Central memory CD8-positive, alpha-beta T cell (primary cell): Measurements from ENCODE around the gene SHISA3.
A peak's percentile ranks its signal among the peaks of the same experiment; 100 is the strongest.

ENCODE experiments used
- ATAC-seq: fragments of 150-1000 bp; cut with Tn5 transposase; replicated peaks from 2 replicates; pipeline ENCODE4 v1.10.0; 2022; ENCODE audit warnings: mild to moderate bottlenecking, moderate FRiP score, moderate number of reproducible peaks; ENCODE audit not compliant: poor library complexity, severe bottlenecking; ENCODE audit errors: extremely low read depth
- DNase-seq, 2 donors: peaks; one replicate each; pipeline ENCODE4 v3.0.0; 2021; ENCODE audit warnings: low spot score in 2 of 2
- H3K27ac Mint-ChIP-seq: one replicate; pipeline ENCODE4 v1.8.0; 2022; ENCODE audit warnings: low read depth, mild to moderate bottlenecking, moderate library complexity, mixed read lengths
- H3K27me3 Mint-ChIP-seq: one replicate; pipeline ENCODE4 v1.8.0; 2022; ENCODE audit warnings: mixed read lengths
- H3K36me3 Mint-ChIP-seq: one replicate; pipeline ENCODE4 v1.8.0; 2022; ENCODE audit warnings: mild to moderate bottlenecking, moderate library complexity, mixed read lengths; ENCODE audit not compliant: insufficient read depth
- H3K4me1 Mint-ChIP-seq: one replicate; pipeline ENCODE4 v1.8.0; 2022; ENCODE audit warnings: mixed read lengths
- H3K4me3 Mint-ChIP-seq: one replicate; pipeline ENCODE4 v1.8.0; 2022; ENCODE audit warnings: mild to moderate bottlenecking, moderate library complexity, mixed read lengths
- H3K9me3 Mint-ChIP-seq: one replicate; pipeline ENCODE4 v1.8.0; 2022; ENCODE audit warnings: mixed read lengths

SHISA3 gene

GRCh38 chr4:42397635-42398170, 415 bp downstream of the SHISA3 start:
- DNase-seq (no peak), ATAC-seq (no peak)
- Mint-ChIP-seq H3K9me3 (no peaks in the 10 kb centered on the region), H3K4me3 (peak overlapping the region; percentile 77), H3K4me1 (peaks cover 35% of the 10 kb centered on the region), H3K36me3 (no peaks in the 10 kb centered on the region), H3K27me3 (peaks cover 67% of the 10 kb centered on the region), H3K27ac (no peak overlapping the region)

DNA sequence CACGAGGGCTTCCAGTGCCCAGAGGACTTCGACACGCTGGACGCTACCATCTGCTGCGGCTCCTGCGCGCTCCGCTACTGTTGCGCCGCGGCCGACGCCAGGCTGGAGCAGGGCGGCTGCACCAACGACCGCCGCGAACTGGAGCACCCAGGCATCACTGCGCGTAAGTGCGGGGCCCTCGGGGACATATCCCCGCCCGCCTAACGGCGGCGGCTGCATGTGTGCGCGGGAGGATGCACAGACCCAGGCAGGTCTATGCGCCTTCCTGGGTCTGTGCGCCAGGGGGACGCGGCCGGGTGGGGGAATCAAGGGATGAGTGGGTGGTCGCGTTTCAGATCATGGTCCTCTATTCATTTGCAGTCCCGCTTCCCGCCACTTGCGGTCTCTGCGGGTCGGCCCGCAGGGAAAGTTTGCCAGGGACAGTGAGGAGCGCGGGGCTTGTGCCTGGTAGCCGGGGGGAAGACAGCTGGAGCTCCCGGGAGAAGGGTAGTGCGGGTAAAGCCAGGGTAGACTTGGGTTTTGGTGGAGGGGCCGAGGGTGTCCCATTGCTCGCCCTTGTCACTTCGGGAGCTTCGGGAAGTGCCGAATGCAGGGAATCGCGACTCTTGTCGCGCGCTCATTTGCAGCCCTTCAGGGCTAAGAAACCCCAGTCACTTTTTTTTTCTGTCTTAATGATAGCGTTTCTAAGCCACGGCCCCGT, 1.0 kb downstream of the SHISA3 start:
- peaks cover 67% of the 10 kb centered on the region for H3K27me3 Mint-ChIP-seq
- H3K27ac Mint-ChIP-seq, result no peak overlapping the region

DNA sequence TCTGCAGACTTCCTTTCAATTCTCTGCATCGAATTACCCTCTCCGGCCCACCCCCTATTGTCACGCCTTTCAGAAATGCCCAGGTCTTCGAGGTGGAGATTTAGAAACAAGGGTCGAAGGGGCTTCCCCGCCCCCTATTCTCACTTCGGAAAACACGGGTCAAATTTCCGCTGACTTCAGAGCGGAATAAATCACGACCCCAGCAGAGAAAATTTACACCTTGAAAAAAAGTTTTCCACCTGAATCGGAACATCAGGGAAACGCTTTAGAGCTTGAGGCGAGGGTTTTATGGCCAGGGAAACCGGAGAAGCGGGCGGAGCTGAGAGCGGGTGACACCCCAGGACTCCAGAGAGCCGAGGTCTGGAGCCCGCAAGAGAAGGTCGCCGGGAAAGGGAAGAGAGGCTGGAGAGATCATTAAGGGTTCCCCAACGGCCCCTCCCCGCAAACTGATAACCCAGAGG, 1.6 kb downstream of the SHISA3 start:
- ATAC-seq (no peak), DNase-seq (no peak)
- H3K4me1 Mint-ChIP-seq, result peaks cover 35% of the 10 kb centered on the region
- no peaks in the 10 kb centered on the region for H3K9me3 Mint-ChIP-seq
- H3K4me3 Mint-ChIP-seq, result peak overlapping the region; percentile 77
- peaks cover 67% of the 10 kb centered on the region for H3K27me3 Mint-ChIP-seq
- H3K27ac Mint-ChIP-seq, result no peak overlapping the region
- H3K36me3 Mint-ChIP-seq, result no peaks in the 10 kb centered on the region

More for the DNA sequence above, 1.0 kb downstream of the SHISA3 start:
- Mint-ChIP-seq H3K4me1 (peaks cover 35% of the 10 kb centered on the region), H3K36me3 (no peaks in the 10 kb centered on the region), H3K9me3 (no peaks in the 10 kb centered on the region), H3K4me3 (peak overlapping the region; percentile 77)
- ATAC-seq (peak; percentile 37), DNase-seq (no peak)

DNA sequence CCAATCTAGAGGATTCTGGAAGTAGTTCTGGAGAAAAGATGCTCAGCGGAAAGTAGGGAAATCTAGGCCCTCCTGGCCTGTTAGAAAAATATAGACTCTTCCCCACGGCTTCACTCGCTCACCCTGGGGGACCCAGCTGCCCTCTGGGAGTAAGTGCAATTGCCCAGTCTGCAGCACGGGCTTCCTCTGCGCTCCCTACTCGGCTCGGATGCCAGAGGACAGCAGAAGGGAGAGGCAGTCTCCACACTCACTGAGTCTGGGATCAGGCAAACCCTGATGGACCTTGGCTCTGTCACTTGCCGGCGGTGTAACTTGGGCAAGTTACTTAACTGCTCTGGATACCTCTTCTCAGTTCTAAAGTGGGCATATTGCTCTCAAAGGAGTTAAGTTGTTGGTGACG, 2.1 kb downstream of the SHISA3 start:
- no peaks in the 10 kb centered on the region for H3K9me3 Mint-ChIP-seq
- peaks cover 35% of the 10 kb centered on the region for H3K4me1 Mint-ChIP-seq
- H3K4me3 Mint-ChIP-seq, result peak overlapping the region; percentile 77
- no peaks in the 10 kb centered on the region for H3K36me3 Mint-ChIP-seq
- H3K27me3 Mint-ChIP-seq, result peaks cover 65% of the 10 kb centered on the region
- DNase-seq (no peak), ATAC-seq (no peak)
- H3K27ac Mint-ChIP-seq, result no peak overlapping the region

DNA sequence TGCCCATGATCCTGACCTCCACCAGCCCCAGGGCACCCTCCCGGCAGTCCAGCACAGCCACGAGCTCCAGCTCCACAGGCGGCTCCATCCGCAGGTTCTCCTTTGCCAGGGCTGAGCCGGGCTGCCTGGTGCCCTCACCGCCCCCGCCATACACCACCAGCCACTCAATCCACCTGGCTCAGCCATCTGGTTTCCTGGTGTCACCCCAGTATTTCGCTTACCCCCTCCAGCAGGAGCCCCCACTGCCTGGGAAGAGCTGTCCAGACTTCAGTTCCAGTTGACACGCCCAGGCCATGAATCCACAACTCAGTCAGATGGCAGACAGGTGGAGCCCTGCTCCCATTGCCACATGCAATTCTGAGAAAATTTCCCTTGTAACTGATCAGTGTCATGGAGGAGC, 3.9 kb downstream of the SHISA3 start:
- Mint-ChIP-seq H3K36me3 (no peaks in the 10 kb centered on the region), H3K27me3 (peaks cover 51% of the 10 kb centered on the region), H3K9me3 (no peaks in the 10 kb centered on the region), H3K4me1 (peaks cover 35% of the 10 kb centered on the region), H3K4me3 (no peak overlapping the region), H3K27ac (peak overlapping the region; percentile 68)
- ATAC-seq, result no peak
- no peak for DNase-seq

DNA sequence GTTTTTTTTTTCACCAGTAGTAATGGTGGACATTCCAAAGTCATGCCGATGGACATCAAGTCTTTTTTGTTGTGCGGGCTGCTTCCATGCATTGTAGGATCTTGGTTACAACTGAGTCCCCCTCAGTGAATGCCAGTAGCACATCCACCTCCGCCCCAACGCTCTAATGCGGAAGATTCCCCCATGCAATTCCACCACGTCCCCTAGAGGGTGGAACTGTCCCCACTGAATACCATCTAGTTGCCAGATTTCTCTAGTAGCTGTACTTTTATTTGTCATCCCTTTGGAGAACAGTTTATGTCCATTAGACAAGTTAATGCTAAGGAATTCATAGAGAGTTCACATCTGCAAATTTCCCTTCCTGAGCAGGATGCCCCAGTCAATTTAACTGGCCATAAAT, 6.7 kb downstream of the SHISA3 start:
- Mint-ChIP-seq H3K27ac (no peak overlapping the region), H3K4me1 (peaks cover 14% of the 10 kb centered on the region), H3K27me3 (peaks cover 27% of the 10 kb centered on the region), H3K36me3 (peaks cover 1% of the 10 kb centered on the region), H3K9me3 (no peaks in the 10 kb centered on the region), H3K4me3 (no peak overlapping the region)
- ATAC-seq, result no peak
- no peak for DNase-seq

DNA sequence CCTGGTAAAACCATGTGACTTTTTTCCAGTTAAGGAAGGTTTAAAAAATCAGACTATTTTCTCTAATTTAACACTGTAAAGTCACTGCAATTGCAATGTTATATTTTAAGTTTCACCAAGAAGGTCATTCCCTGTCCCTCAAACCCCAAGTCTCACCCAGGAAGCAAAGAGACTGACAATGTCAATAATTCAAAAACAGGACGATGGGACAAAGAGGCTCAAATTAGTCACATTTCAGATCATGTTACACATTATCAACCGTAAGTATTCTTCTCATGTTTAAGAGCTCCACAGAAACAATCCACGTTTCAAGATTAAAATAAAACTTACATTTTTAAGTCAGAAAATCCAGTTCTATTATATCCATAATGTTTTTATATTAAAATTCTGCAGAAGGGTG, 13.2 kb downstream of the SHISA3 start:
- Mint-ChIP-seq H3K9me3 (no peaks in the 10 kb centered on the region), H3K27me3 (no peaks in the 10 kb centered on the region), H3K4me1 (no peaks in the 10 kb centered on the region), H3K27ac (no peak overlapping the region), H3K36me3 (peaks cover 38% of the 10 kb centered on the region), H3K4me3 (no peak overlapping the region)
- ATAC-seq, result no peak
- no peak for DNase-seq

DNA sequence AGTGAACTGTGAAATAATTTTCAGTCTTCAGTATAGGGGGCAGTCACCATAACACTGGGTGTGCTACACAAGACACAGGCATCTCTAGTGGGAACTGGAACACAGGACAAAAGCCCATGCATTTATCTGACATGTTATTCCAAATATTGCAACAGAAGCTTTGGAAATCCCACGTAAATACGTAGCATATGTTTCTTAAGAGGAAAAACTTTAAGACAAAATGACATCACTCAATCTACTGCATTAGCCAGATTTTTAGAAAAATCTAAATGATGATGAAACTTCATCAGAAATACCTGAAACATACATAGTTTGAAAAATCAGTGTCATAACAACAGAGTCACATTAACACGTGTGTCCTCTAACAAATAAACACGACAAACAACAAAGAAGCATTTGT, 14.5 kb downstream of the SHISA3 start:
- H3K4me1 Mint-ChIP-seq, result no peaks in the 10 kb centered on the region
- no peak overlapping the region for H3K4me3 Mint-ChIP-seq
- DNase-seq, result no peak
- no peaks in the 10 kb centered on the region for H3K27me3 Mint-ChIP-seq
- ATAC-seq, result no peak
- H3K36me3 Mint-ChIP-seq, result peaks cover 42% of the 10 kb centered on the region
- H3K9me3 Mint-ChIP-seq, result no peaks in the 10 kb centered on the region
- H3K27ac Mint-ChIP-seq, result no peak overlapping the region

GRCh38 chr4:42412251-42412650, 15.0 kb downstream of the SHISA3 start:
- H3K36me3 Mint-ChIP-seq, result peaks cover 44% of the 10 kb centered on the region
- no peaks in the 10 kb centered on the region for H3K4me1 Mint-ChIP-seq
- no peak overlapping the region for H3K27ac Mint-ChIP-seq
- no peaks in the 10 kb centered on the region for H3K27me3 Mint-ChIP-seq
- no peak overlapping the region for H3K4me3 Mint-ChIP-seq
- DNase-seq (no peak), ATAC-seq (no peak)
- no peaks in the 10 kb centered on the region for H3K9me3 Mint-ChIP-seq

DNA sequence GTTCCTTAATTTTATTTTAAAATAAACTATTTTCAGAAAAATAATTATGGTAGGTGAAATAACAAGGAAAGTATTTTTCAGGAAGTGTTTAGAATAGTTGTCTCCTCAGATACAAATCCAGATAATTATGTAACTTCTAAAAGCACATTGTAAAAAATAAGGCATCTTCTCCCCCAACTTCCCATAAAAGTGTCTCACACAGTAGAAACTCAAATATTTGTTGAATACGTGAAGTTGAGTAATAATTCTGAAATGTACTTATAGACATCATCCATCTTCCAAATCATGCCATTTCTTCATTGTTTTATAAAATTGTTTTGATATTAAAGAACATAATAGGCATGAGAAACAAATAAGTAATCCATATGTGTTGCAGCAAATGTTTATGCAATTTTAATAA, 18.0 kb downstream of the SHISA3 start:
- Mint-ChIP-seq H3K4me3 (no peak overlapping the region), H3K27ac (no peak overlapping the region), H3K27me3 (no peaks in the 10 kb centered on the region), H3K4me1 (peaks cover 5% of the 10 kb centered on the region), H3K9me3 (no peaks in the 10 kb centered on the region), H3K36me3 (peaks cover 50% of the 10 kb centered on the region)
- no peak for ATAC-seq
- DNase-seq, result no peak

DNA sequence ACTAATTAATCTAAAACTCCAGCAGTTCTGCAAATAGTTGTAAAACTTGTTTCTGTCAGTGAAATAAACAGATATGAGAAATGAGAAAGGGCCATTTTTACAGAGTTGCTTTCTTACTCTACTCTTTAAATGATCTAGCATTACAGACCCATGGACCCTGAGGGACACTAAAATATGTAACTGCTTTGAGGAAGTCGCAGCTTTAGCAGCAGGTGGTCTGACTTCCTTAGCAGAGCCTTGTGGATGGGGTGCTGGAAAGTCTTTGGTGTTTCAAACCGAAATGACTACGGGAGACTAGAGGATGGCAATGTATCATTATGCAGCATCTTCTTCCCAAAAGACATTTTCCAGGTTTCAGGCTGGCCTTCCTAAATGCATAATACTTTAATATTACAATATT, 18.7 kb downstream of the SHISA3 start:
- Mint-ChIP-seq H3K4me3 (no peak overlapping the region), H3K4me1 (peaks cover 5% of the 10 kb centered on the region), H3K27ac (no peak overlapping the region), H3K27me3 (no peaks in the 10 kb centered on the region), H3K36me3 (peaks cover 52% of the 10 kb centered on the region), H3K9me3 (no peaks in the 10 kb centered on the region)
- DNase-seq (no peak), ATAC-seq (no peak)

DNA sequence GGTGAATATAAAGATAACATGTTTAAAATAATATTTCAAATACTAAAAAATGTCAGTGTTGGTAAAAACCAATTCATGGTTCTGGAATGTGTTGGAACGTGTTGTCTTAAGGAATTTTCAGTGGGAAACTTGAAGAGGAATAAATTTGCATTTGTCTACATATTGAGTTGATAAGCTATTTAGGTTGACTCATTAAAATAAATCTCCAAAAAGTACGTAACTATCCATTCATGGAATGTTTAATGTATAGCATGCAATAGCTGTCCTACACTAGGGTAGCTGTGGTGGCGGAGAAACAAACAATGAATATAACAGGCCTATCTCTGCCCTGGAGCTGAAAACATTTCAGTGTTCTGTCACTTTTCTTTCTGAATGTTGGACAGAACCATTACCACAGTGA, 20.3 kb downstream of the SHISA3 start:
- Mint-ChIP-seq H3K27me3 (no peaks in the 10 kb centered on the region), H3K9me3 (no peaks in the 10 kb centered on the region), H3K27ac (no peak overlapping the region), H3K4me1 (peaks cover 5% of the 10 kb centered on the region), H3K4me3 (no peak overlapping the region), H3K36me3 (peaks cover 59% of the 10 kb centered on the region)
- no peak for ATAC-seq
- DNase-seq, result no peak

DNA sequence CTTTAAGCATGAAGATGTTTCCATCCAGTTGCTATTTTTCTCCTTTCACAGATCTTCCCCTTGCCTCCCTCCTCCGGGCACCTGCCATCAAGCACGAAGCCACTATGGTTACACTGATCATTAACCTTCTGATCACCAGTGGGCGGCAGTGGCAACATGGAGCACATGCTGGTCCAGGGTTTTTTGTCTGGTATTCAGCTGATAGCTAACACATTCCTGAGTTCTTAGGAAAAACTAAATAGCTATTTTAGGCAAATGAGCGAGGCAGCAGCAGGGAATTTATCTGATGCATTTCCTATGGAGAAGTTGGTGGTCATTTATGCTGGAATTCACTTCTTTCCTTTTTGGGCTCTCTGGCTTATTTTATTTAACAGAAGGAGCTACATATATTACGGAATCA, 22.9 kb downstream of the SHISA3 start:
- H3K27ac Mint-ChIP-seq, result no peak overlapping the region
- peaks cover 5% of the 10 kb centered on the region for H3K4me1 Mint-ChIP-seq
- peaks cover 49% of the 10 kb centered on the region for H3K36me3 Mint-ChIP-seq
- ATAC-seq, result no peak
- no peak for DNase-seq
- no peaks in the 10 kb centered on the region for H3K27me3 Mint-ChIP-seq
- H3K9me3 Mint-ChIP-seq, result no peaks in the 10 kb centered on the region
- H3K4me3 Mint-ChIP-seq, result no peak overlapping the region
